ENCODE results near the gene THSD4. TPM values are rescaled to one million over a fixed set of nuclear protein-coding genes. Genes with fewer than 3 reads are reported as not detected.

THSD4 gene
- total RNA-seq, 1 donor from 2014 or later, result 151 TPM

GRCh38 chr15:71278989-71279756, 163.9 kb downstream of the THSD4 start:
- Histone ChIP-seq H3K4me1 (peaks cover 0 to 49% of the 10 kb centered on the region in 2 donors), H3K27ac (peak overlapping the region; percentile 80 to 93), H3K27me3 (no peaks in the 10 kb centered on the region), H3K4me3 (peak overlapping the region in 1 of 2 donors; percentile 18), H3K9me3 (no peaks in the 10 kb centered on the region), H3K36me3 (no peaks in the 10 kb centered on the region)
- no peak for TF ChIP-seq CTCF (IDR thresholded peaks at IDR 0.05)
- intact Hi-C loops (cut with DNase I), result loop anchor here (1.0 to 10.0 kb wide), 5 partner anchors 16 to 158 kb away; no protein-coding TSS in a partner anchor
- peak; percentile 31 to 90 for DNase-seq (ENCODE audit: low spot score in 2 of 2)

GRCh38 chr15:71279757-71280141, 164.5 kb downstream of the THSD4 start:
- H3K27me3 ChIP-seq, result no peaks in the 10 kb centered on the region
- TF ChIP-seq CTCF (IDR thresholded peaks at IDR 0.05), result no peak
- intact Hi-C loops (cut with DNase I), result loop anchor here (1.0 to 10.0 kb wide), 7 partner anchors 15 to 197 kb away; partner anchors contain the start of gene THSD4
- peaks cover 0 to 45% of the 10 kb centered on the region in 2 donors for H3K4me1 ChIP-seq
- DNase-seq (ENCODE audit: low spot score in 2 of 2), result peak in 1 of 2 donors; percentile 76
- H3K4me3 ChIP-seq, result no peak overlapping the region
- H3K36me3 ChIP-seq, result no peaks in the 10 kb centered on the region
- H3K9me3 ChIP-seq, result no peaks in the 10 kb centered on the region
- peak overlapping the region; percentile 80 to 93 for H3K27ac ChIP-seq

GRCh38 chr15:71280206-71280605, 164.9 kb downstream of the THSD4 start:
- no peak for DNase-seq (ENCODE audit: low spot score in 2 of 2)
- Histone ChIP-seq H3K4me3 (no peak overlapping the region), H3K9me3 (no peaks in the 10 kb centered on the region), H3K27ac (peak overlapping the region; percentile 80 to 93), H3K27me3 (no peaks in the 10 kb centered on the region), H3K4me1 (peaks cover 0 to 41% of the 10 kb centered on the region in 2 donors), H3K36me3 (no peaks in the 10 kb centered on the region)
- intact Hi-C loops (cut with DNase I), result loop anchor here (5.0 to 10.0 kb wide), 2 partner anchors 165 to 198 kb away; partner anchors contain the start of gene THSD4
- no peak for TF ChIP-seq CTCF (IDR thresholded peaks at IDR 0.05)

- Histone ChIP-seq H3K4me3 (no peak overlapping the region), H3K27me3 (no peaks in the 10 kb centered on the region), H3K4me1 (peaks cover 0 to 40% of the 10 kb centered on the region in 2 donors), H3K27ac (peak overlapping the region; percentile 80 to 93), H3K9me3 (no peaks in the 10 kb centered on the region), H3K36me3 (no peaks in the 10 kb centered on the region)
- no peak for DNase-seq (ENCODE audit: low spot score in 2 of 2)
- intact Hi-C loops (cut with DNase I), result loop anchor here (5.0 to 10.0 kb wide), 2 partner anchors 166 to 199 kb away; partner anchors contain the start of gene THSD4
- no peak for TF ChIP-seq CTCF (IDR thresholded peaks at IDR 0.05)
These were observed 166.0 kb downstream of the THSD4 start for GRCh38 chr15:71281256-71281655.

- H3K27me3 ChIP-seq, result no peaks in the 10 kb centered on the region
- no peaks in the 10 kb centered on the region for H3K36me3 ChIP-seq
- intact Hi-C loops (cut with DNase I), result loop anchor here (5.0 to 10.0 kb wide), 2 partner anchors 167 to 200 kb away; partner anchors contain the start of gene THSD4
- peaks cover 0 to 40% of the 10 kb centered on the region in 2 donors for H3K4me1 ChIP-seq
- no peak overlapping the region for H3K4me3 ChIP-seq
- DNase-seq (ENCODE audit: low spot score in 2 of 2), result peak in 1 of 2 donors; percentile 78
- no peaks in the 10 kb centered on the region for H3K9me3 ChIP-seq
- H3K27ac ChIP-seq, result peak overlapping the region; percentile 80 to 93
- no peak for TF ChIP-seq CTCF (IDR thresholded peaks at IDR 0.05)
These were observed 166.8 kb downstream of the THSD4 start for GRCh38 chr15:71282076-71282475.

All from ascending aorta (tissue), 2 donors.